Neuronal stem cell (in vitro differentiated cells): ENCODE results near the gene PRKRA.
"Not testable (repeated sequence)": the region's sequence is repeated elsewhere in the genome, so short reads cannot be mapped to it uniquely, and the experiment has no call there.

Source experiments
- DNase-seq: peaks from one replicate; pipeline ENCODE4 v3.0.0-alpha.2; 2013; ENCODE audit warnings: low spot score
- H2AFZ ChIP-seq: one replicate; pipeline ENCODE4 v1.6.1; 2013; ENCODE audit warnings: mild to moderate bottlenecking, low read length, inconsistent platforms
- H2AK5ac ChIP-seq: 2 replicates; pipeline ENCODE4 v1.6.1; 2013; ENCODE audit warnings: low read depth, mild to moderate bottlenecking, inconsistent platforms, low read length, moderate library complexity, mixed read lengths
- H2BK120ac ChIP-seq: 2 replicates; pipeline ENCODE4 v1.6.1; 2013; ENCODE audit warnings: low read depth, mild to moderate bottlenecking, inconsistent platforms, low read length, moderate library complexity, mixed read lengths
- H2BK12ac ChIP-seq: one replicate; pipeline ENCODE4 v1.6.1; 2013; ENCODE audit warnings: low read length, inconsistent platforms
- H2BK15ac ChIP-seq: 2 replicates; pipeline ENCODE4 v1.6.1; 2013; ENCODE audit warnings: mild to moderate bottlenecking, low read length, inconsistent platforms, mixed read lengths
- H2BK5ac ChIP-seq: one replicate; pipeline ENCODE4 v1.6.1; 2013; ENCODE audit warnings: inconsistent platforms, mild to moderate bottlenecking, low read length, moderate library complexity
- H3K14ac ChIP-seq: one replicate; pipeline ENCODE4 v1.6.1; 2013; ENCODE audit warnings: low read length, inconsistent platforms
- H3K18ac ChIP-seq: 2 replicates; pipeline ENCODE4 v1.6.1; 2013; ENCODE audit warnings: low read length, inconsistent platforms
- H3K23ac ChIP-seq: 2 replicates; pipeline ENCODE4 v1.6.1; 2013; ENCODE audit warnings: low read depth, mild to moderate bottlenecking, mixed read lengths, low read length, inconsistent platforms; ENCODE audit not compliant: poor library complexity
- H3K27ac ChIP-seq: replicated peaks from 3 replicates; pipeline ENCODE4 v1.5.1; 2013; ENCODE audit warnings: low read length, inconsistent platforms
- H3K27me3 ChIP-seq, 3 experiments: 2 replicates each; pipeline ENCODE4 v1.6.1; 2013; ENCODE audit warnings: low read length in 3 of 3, mild to moderate bottlenecking in 2 of 3, inconsistent platforms in 1 of 3, low read depth in 1 of 3, mixed read lengths in 1 of 3, moderate library complexity in 1 of 3; ENCODE audit not compliant: control insufficient read depth in 3 of 3, insufficient read depth in 3 of 3
- H3K36me3 ChIP-seq, 2 donors: replicated peaks in 1 of 2; 2 replicates each; pipeline ENCODE4 v1.6.1; 2013; ENCODE audit warnings: low read length in 2 of 2; ENCODE audit not compliant: control insufficient read depth in 2 of 2, insufficient read depth in 2 of 2
- H3K4ac ChIP-seq: 2 replicates; pipeline ENCODE4 v1.6.1; 2013; ENCODE audit warnings: inconsistent platforms, mild to moderate bottlenecking, low read length, moderate library complexity
- H3K4me1 ChIP-seq, 2 donors: 1 replicate in 1 of 2; 2 replicates in 1 of 2; pipeline ENCODE4 v1.6.1; 2013; ENCODE audit warnings: low read length in 2 of 2, low read depth in 1 of 2; ENCODE audit not compliant: control insufficient read depth in 2 of 2, insufficient read depth in 1 of 2
- H3K4me2 ChIP-seq: one replicate; pipeline ENCODE4 v1.6.1; 2013; ENCODE audit warnings: mild to moderate bottlenecking, low read length, inconsistent platforms; ENCODE audit not compliant: insufficient read depth, poor library complexity, severe bottlenecking
- H3K4me3 ChIP-seq, 2 donors: 2 replicates each; pipeline ENCODE4 v1.5.1; 2013; ENCODE audit warnings: low read length in 2 of 2, mild to moderate bottlenecking in 2 of 2, inconsistent platforms in 1 of 2, moderate library complexity in 1 of 2
- H3K79me1 ChIP-seq: one replicate; pipeline ENCODE4 v1.6.1; 2013; ENCODE audit warnings: low read depth, mild to moderate bottlenecking, inconsistent platforms, low read length, moderate library complexity
- H3K9ac ChIP-seq: one replicate; pipeline ENCODE4 v1.6.1; 2013; ENCODE audit warnings: mild to moderate bottlenecking, low read depth, low read length, inconsistent platforms; ENCODE audit not compliant: poor library complexity
- H3K9me3 ChIP-seq, 2 donors: replicated peaks in 1 of 2; 2 replicates each; pipeline versions ENCODE3 to v1.6.1; 2013; ENCODE audit warnings: low read length in 2 of 2, mild to moderate bottlenecking in 2 of 2, inconsistent platforms in 1 of 2, low read depth in 1 of 2, mixed read lengths in 1 of 2, moderate library complexity in 1 of 2; ENCODE audit not compliant: control insufficient read depth in 2 of 2, insufficient read depth in 1 of 2
- H4K8ac ChIP-seq: one replicate; pipeline ENCODE4 v1.6.1; 2013; ENCODE audit warnings: low read depth, mild to moderate bottlenecking, inconsistent platforms, low read length, moderate library complexity
- H4K91ac ChIP-seq: one replicate; pipeline ENCODE4 v1.6.1; 2013; ENCODE audit warnings: low read length, low read depth, mild to moderate bottlenecking, inconsistent platforms; ENCODE audit not compliant: poor library complexity
- WGBS, 2 donors: extraction: QIAGEN DNeasy Blood & Tissue Kit; methylation state at CpG; one replicate each; pipeline ENCODE4 v1.1.7; 2013; ENCODE audit warnings: missing lambda C conversion rate in 2 of 2, mixed read lengths in 1 of 2; ENCODE audit not compliant: insufficient read length in 2 of 2, insufficient replicate concordance in 1 of 2; ENCODE audit errors: extremely low coverage in 2 of 2; 5-methylcytosine and 5-hydroxymethylcytosine counted together

The PRKRA gene

DNA sequence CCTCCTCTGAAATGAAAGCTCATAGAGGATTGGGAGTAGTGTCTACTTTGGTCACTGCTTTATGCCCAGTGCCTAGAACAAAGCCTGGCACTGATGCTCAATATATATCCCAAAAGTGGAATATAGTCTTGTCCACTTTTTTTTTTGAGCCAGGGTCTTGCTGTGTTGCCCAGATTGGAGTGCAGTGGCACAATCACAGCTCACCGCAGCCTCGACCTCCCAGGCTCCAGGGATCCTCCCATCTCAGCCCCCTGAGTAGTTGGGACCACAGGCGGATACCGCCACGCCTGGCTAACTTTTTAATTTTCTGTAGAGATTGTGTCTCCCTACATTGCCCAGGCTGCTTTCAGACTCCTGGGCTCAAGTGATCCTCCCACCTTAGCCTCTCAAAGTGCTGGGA is 23.6 kb upstream of the PRKRA start:
- H3K4me3 ChIP-seq = no peak overlapping the region
- no peaks in the 10 kb centered on the region for H3K79me1 ChIP-seq
- no peak overlapping the region for H2BK12ac ChIP-seq
- no peak overlapping the region for H4K8ac ChIP-seq
- H2BK5ac ChIP-seq = no peak overlapping the region
- H3K23ac ChIP-seq = no peak overlapping the region
- H2BK120ac ChIP-seq = no peak overlapping the region
- WGBS, 2 donors = no CpG with 5 or more reads among the region's 5 CpGs
- H3K27ac ChIP-seq = no peak overlapping the region
- DNase-seq = no peak
- no peak overlapping the region for H3K4ac ChIP-seq
- H3K14ac ChIP-seq = no peak overlapping the region
- no peak overlapping the region for H2BK15ac ChIP-seq
- peaks cover 0 to 23% of the 10 kb centered on the region in 2 donors for H3K36me3 ChIP-seq
- H3K18ac ChIP-seq = no peak overlapping the region
- H4K91ac ChIP-seq = no peak overlapping the region
- no peaks in the 10 kb centered on the region for H3K27me3 ChIP-seq
- H2AK5ac ChIP-seq = no peak overlapping the region
- H2AFZ ChIP-seq = no peak overlapping the region
- H3K9ac ChIP-seq = no peak overlapping the region
- no peak overlapping the region for H3K4me2 ChIP-seq
- H3K9me3 ChIP-seq = no peaks in the 10 kb centered on the region
- H3K4me1 ChIP-seq = no peaks in the 10 kb centered on the region

DNA sequence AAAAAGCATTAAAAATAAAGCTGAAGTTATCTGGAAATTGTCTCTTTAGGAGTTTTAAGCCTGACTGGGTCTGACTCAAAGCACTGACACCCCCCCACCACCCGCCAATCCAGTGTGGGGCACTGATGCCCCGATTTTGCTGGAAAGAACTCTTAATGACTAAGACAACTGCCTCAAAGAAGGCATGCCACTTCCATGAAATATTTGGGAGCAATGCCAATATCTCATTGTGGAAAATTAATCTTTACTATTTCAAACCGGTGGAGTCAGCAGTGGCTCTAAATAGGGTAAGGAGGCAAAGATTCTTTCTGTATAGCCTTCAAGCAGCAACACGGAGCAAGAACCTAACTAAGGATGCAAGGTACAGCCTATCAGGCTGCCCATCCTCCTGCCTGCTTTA is 23.0 kb upstream of the PRKRA start:
- no peaks in the 10 kb centered on the region for H3K9me3 ChIP-seq
- H3K4me1 ChIP-seq = no peaks in the 10 kb centered on the region
- no peak overlapping the region for H2AFZ ChIP-seq
- H2BK12ac ChIP-seq = no peak overlapping the region
- H3K27me3 ChIP-seq = no peaks in the 10 kb centered on the region
- no peak overlapping the region for H3K4me2 ChIP-seq
- WGBS, 2 donors = no CpG with 5 or more reads among the region's 4 CpGs
- no peak overlapping the region for H3K18ac ChIP-seq
- no peaks in the 10 kb centered on the region for H3K79me1 ChIP-seq
- H3K4ac ChIP-seq = no peak overlapping the region
- no peak overlapping the region for H3K9ac ChIP-seq
- H2AK5ac ChIP-seq = no peak overlapping the region
- H4K91ac ChIP-seq = no peak overlapping the region
- H2BK5ac ChIP-seq = no peak overlapping the region
- no peak overlapping the region for H2BK120ac ChIP-seq
- H3K23ac ChIP-seq = no peak overlapping the region
- H4K8ac ChIP-seq = no peak overlapping the region
- no peak overlapping the region for H3K4me3 ChIP-seq
- H3K27ac ChIP-seq = no peak overlapping the region
- H3K36me3 ChIP-seq = peaks cover 0 to 29% of the 10 kb centered on the region in 2 donors
- H2BK15ac ChIP-seq = no peak overlapping the region
- no peak overlapping the region for H3K14ac ChIP-seq
- DNase-seq = no peak

DNA sequence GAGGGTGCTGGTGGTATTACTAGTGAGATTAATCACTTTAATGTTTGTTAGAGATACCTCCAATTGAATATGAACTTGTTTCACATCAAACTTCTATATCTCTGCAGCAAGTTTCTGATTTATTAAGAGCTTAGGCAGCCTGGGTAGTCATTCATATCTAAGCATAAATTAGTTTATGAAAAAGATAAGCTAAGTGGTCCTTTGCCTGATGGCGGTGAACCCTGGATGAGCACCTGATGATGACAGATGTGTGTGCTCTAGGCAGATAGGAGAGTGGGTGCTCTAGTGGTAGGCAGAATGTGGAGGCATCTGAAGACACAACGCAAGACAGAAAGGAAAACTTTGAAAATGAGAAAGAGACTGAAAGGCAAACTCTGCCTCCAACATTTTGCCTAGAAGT is 22.4 kb upstream of the PRKRA start:
- Histone ChIP-seq H2BK12ac (no peak overlapping the region), H2BK15ac (no peak overlapping the region), H3K36me3 (peaks cover 0 to 35% of the 10 kb centered on the region in 2 donors), H4K8ac (no peak overlapping the region), H3K14ac (no peak overlapping the region), H3K4me2 (no peak overlapping the region), H3K4me1 (no peaks in the 10 kb centered on the region), H3K27me3 (no peaks in the 10 kb centered on the region), H3K23ac (no peak overlapping the region), H3K4me3 (no peak overlapping the region), H3K9me3 (no peaks in the 10 kb centered on the region), H3K18ac (no peak overlapping the region), H2AK5ac (no peak overlapping the region), H2AFZ (no peak overlapping the region), H3K27ac (no peak overlapping the region), H3K79me1 (no peaks in the 10 kb centered on the region), H4K91ac (no peak overlapping the region), H3K4ac (no peak overlapping the region), H3K9ac (no peak overlapping the region), H2BK5ac (no peak overlapping the region), H2BK120ac (no peak overlapping the region)
- DNase-seq = no peak
- no CpG with 5 or more reads among the region's 2 CpGs for WGBS, 2 donors

DNA sequence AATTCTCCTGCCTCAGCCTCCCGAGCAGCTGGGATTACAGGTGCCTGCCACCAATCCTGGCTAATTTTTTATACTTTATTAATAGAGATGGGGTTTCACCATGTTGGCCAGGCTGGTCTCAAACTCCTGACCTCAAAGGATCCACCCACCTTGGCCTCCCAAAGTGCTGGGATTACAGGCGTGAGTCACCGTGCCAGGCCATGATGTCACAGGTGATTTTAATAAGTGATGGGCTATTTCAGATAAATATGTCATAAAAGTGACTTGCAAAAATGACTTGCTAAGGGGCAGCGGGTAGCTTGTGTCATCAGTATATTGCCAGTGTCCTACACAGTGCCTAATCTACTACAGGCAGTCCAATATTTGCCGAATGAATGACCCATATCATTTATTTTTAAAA is 20.3 kb upstream of the PRKRA start:
- H3K27me3 ChIP-seq, H2AK5ac ChIP-seq, H3K18ac ChIP-seq, H3K23ac ChIP-seq, H3K27ac ChIP-seq, H2BK15ac ChIP-seq, H3K9me3 ChIP-seq, H2BK12ac ChIP-seq, H3K4ac ChIP-seq, H3K79me1 ChIP-seq, H4K91ac ChIP-seq, H4K8ac ChIP-seq, H3K14ac ChIP-seq, H3K4me3 ChIP-seq, H2AFZ ChIP-seq, H2BK120ac ChIP-seq, H3K4me1 ChIP-seq, H3K4me2 ChIP-seq, H2BK5ac ChIP-seq, H3K9ac ChIP-seq, DNase-seq: not testable (repeated sequence)
- H3K36me3 ChIP-seq = peaks cover 3 to 53% of the 10 kb centered on the region in 2 donors
- whole genome bisulfite sequencing, 2 donors = no CpG with 5 or more reads among the region's 5 CpGs
